Psoas muscle (tissue), 8 donors: ENCODE data around the gene CNEP1R1. TPM values are rescaled to one million over a fixed set of nuclear protein-coding genes. Genes with fewer than 3 reads are reported as not detected.

Experiments used
- ATAC-seq, 4 donors: fragments of 200-7000 bp; cut with Tn5 transposase; one replicate each; pipeline ENCODE4 v1.9.1; 2020; ENCODE audit warnings: moderate library complexity in 3 of 4, mild to moderate bottlenecking in 2 of 4
- DNase-seq, 2 donors: peaks; one replicate each; pipeline ENCODE4 v3.0.0-alpha.2; 2020
- H3K27ac ChIP-seq: fragments of 200-600 bp; one replicate; pipeline ENCODE4 v1.8.0; 2022
- H3K27me3 ChIP-seq, 3 donors: fragments of 200-600 bp in 1 of 3; one replicate each; pipeline versions ENCODE4 v1.6.1 to v1.8.0; 2013 to 2022; ENCODE audit warnings: low read length in 2 of 3, mild to moderate bottlenecking in 2 of 3, moderate library complexity in 1 of 3; ENCODE audit not compliant: insufficient read depth in 3 of 3
- H3K36me3 ChIP-seq, 2 donors: fragments of 200-600 bp in 1 of 2; one replicate each; pipeline versions ENCODE4 v1.6.1 to v1.8.0; 2013 to 2022; ENCODE audit warnings: low read depth in 1 of 2, mild to moderate bottlenecking in 1 of 2, moderate library complexity in 1 of 2; ENCODE audit not compliant: insufficient read depth in 1 of 2
- H3K4me1 ChIP-seq: fragments of 200-600 bp; one replicate; pipeline ENCODE4 v1.8.0; 2022
- H3K4me3 ChIP-seq: fragments of 200-600 bp; one replicate; pipeline ENCODE4 v1.8.0; 2022; ENCODE audit warnings: mild to moderate bottlenecking
- H3K9me3 ChIP-seq: fragments of 200-600 bp; one replicate; pipeline ENCODE4 v1.8.0; 2022
- WGBS, 3 donors: extraction: QIAGEN DNeasy Blood & Tissue Kit; methylation state at CpG; one replicate each; pipeline versions ENCODE4 v1.1.6 to v1.1.7; 2013; 5-methylcytosine and 5-hydroxymethylcytosine counted together
- intact Hi-C, 2 donors: fragments of 100-400 bp; cut with DNase I; formaldehyde crosslinking; loops; one replicate each; pipeline versions ENCODE4 v1.11.0 to v1.14.2; 2022
- polyA plus RNA-seq, 3 donors: library from polyadenylated mRNA; stranded (reverse); fragments of 200-250 nt; gene quantifications; one replicate each; pipeline ENCODE4 v1.2.3, GENCODE V29; 2013
- total RNA-seq, 4 donors: library from RNA; stranded (reverse); fragmentation: NEBNext Ultra II Directional in 2 of 4; extraction: Animal tissue kit (Norgen Biotek cat#: 25700) in 2 of 4; gene quantifications; one replicate each; pipeline versions ENCODE4 v1.2.1 to v1.2.4, GENCODE V29; 2021 to 2023
- TF ChIP-seq, protein P1 (sequence below): fragments of 200-600 bp; IDR thresholded peaks from one replicate; pipeline ENCODE4 v1.8.0; 2022; ENCODE audit warnings: antibody characterized with exemption
- donor health status: healthy with polysubstance abuse.
- donor health status: DM: no; HTN: no; CAD: no; lungs with moderate emphysema.
- donor health status: Bipolar disorder and iron deficiency.
- donor health status: healthy.
- donor health status: DM: yes; HTN: yes; CAD: no.
- donor health status: DM: no; HTN: no; CAD: no.
- donor health status: DM: no; HTN: no; CAD: no.
- donor health status: DM: yes; HTN: yes; CAD: no.

CNEP1R1 gene
- total and polyA plus RNA-seq, 7 donors, result 10.9 to 45.5 (median 15.3) TPM

DNA sequence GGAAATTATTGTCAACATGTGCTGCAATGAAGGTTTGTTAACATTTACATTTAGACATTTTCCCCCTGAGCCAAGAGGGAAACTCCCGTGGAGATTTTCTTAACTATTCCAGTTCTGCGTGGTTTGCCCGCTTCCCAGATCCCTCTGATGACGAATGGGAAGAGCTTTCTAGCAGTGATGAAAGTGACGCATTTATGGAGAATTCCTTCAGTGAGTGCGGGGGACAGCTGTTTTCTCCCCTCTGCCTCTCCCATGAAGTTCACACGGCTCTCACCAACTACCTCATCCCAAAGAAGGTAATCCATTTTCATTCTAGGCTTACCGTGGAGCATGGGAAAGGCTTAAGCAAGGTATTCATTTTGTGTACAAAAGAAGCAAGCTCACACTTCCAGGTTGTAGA is 59.0 kb downstream of the CNEP1R1 start:
- H3K27ac ChIP-seq, result no peak overlapping the region
- no peak overlapping the region for H3K4me3 ChIP-seq
- H3K36me3 ChIP-seq, result peaks cover 11 to 98% of the 10 kb centered on the region in 2 donors
- no peaks in the 10 kb centered on the region for H3K9me3 ChIP-seq
- no peaks in the 10 kb centered on the region for H3K27me3 ChIP-seq
- DNase-seq, result no peak
- TF ChIP-seq, protein P1, sequence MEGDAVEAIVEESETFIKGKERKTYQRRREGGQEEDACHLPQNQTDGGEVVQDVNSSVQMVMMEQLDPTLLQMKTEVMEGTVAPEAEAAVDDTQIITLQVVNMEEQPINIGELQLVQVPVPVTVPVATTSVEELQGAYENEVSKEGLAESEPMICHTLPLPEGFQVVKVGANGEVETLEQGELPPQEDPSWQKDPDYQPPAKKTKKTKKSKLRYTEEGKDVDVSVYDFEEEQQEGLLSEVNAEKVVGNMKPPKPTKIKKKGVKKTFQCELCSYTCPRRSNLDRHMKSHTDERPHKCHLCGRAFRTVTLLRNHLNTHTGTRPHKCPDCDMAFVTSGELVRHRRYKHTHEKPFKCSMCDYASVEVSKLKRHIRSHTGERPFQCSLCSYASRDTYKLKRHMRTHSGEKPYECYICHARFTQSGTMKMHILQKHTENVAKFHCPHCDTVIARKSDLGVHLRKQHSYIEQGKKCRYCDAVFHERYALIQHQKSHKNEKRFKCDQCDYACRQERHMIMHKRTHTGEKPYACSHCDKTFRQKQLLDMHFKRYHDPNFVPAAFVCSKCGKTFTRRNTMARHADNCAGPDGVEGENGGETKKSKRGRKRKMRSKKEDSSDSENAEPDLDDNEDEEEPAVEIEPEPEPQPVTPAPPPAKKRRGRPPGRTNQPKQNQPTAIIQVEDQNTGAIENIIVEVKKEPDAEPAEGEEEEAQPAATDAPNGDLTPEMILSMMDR, result no peak
- 67 to 77% (median 71%) methylated on average over 8 of the region's 8 CpGs for WGBS, 3 donors
- intact Hi-C loops, result no loop called here
- no peaks in the 10 kb centered on the region for H3K4me1 ChIP-seq
- ATAC-seq, result no peak

DNA sequence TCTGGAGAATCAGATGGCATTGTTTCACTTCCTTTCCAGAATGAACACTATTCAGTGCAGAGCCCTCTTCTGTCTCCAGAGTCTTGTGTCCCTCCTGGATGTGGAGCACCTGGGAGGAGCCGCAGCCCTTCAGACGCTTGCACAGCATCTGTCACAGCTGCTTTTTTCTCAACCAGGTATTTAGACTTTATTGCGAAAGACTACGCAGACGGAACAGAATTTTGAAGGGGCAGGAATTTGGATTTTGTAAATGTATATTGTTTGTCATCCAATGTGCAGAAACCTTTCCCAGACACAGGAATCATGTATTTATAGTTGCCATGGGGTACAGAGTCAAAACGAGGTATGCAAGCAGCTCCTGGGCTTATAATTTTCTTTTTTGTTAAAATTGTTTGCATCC is 61.2 kb downstream of the CNEP1R1 start:
- DNase-seq (no peak), ATAC-seq (no peak)
- H3K36me3 ChIP-seq, result peaks cover 6 to 94% of the 10 kb centered on the region in 2 donors
- no peak overlapping the region for H3K27ac ChIP-seq
- intact Hi-C loops, result no loop called here
- TF ChIP-seq, protein P1, result no peak
- 92 to 96% (median 95%) methylated on average over 6 of the region's 6 CpGs for WGBS, 3 donors
- H3K4me3 ChIP-seq, result no peak overlapping the region
- H3K4me1 ChIP-seq, result no peaks in the 10 kb centered on the region
- H3K9me3 ChIP-seq, result no peaks in the 10 kb centered on the region
- no peaks in the 10 kb centered on the region for H3K27me3 ChIP-seq

Other genes with a start within 250 kb of the CNEP1R1 start
- 10 to 100 TPM; 14.4 to 30.7 (median 20.6) TPM for gene ZNF423, start 169.1 kb upstream of the CNEP1R1 start, total RNA-seq
- 1 to 10 TPM; 2.3 to 5.4 (median 4.4) TPM for gene ZNF423, start 169.1 kb upstream of the CNEP1R1 start, polyA plus RNA-seq
- 10 to 100 TPM in 3 of 4 donors, 1 to 10 TPM in 1; 9.2 to 20.9 (median 13.4) TPM for gene HEATR3, start 40.7 kb downstream of the CNEP1R1 start, total RNA-seq
- 10 to 100 TPM in 2 of 3 donors, 1 to 10 TPM in 1; 8.6 to 12.1 (median 10.4) TPM for gene HEATR3, start 40.7 kb downstream of the CNEP1R1 start, polyA plus RNA-seq
- gene TENT4B, start 128.1 kb downstream of the CNEP1R1 start, total RNA-seq, result 1 to 10 TPM; 6.8 to 8.1 (median 7.1) TPM
- 1 to 10 TPM; 3.5 to 9.7 (median 4.0) TPM for gene TENT4B, start 128.1 kb downstream of the CNEP1R1 start, polyA plus RNA-seq
- gene ADCY7, start 241.3 kb downstream of the CNEP1R1 start, total RNA-seq, result 1 to 10 TPM; 3.1 to 5.5 (median 4.2) TPM
- 1 to 10 TPM in 2 of 3 donors, under 1 TPM in 1; 0.34 to 1.5 (median 1.1) TPM for gene ADCY7, start 241.3 kb downstream of the CNEP1R1 start, polyA plus RNA-seq